Right kidney (tissue), 9 donors: Measurements from ENCODE around the gene GPR3.

Source experiments
- DNase-seq: peaks from one replicate; pipeline ENCODE4 v3.0.0-alpha.2; 2016
- long read RNA-seq, 8 donors: transcript quantifications; one replicate each; lab custom pipeline, GENCODE V29; 2026

The GPR3 gene, protein sequence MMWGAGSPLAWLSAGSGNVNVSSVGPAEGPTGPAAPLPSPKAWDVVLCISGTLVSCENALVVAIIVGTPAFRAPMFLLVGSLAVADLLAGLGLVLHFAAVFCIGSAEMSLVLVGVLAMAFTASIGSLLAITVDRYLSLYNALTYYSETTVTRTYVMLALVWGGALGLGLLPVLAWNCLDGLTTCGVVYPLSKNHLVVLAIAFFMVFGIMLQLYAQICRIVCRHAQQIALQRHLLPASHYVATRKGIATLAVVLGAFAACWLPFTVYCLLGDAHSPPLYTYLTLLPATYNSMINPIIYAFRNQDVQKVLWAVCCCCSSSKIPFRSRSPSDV
- long read RNA-seq, donor 1, partial matches to known transcripts = 0 of 1 reads
- long read RNA-seq, donor 1, other reads (novel, unspliced or antisense) = 0 of 1 reads
- long read RNA-seq, donor 2 = 0 reads
- long read RNA-seq, donor 3 = 0 reads
- long read RNA-seq, donor 4 = 0 reads
- long read RNA-seq, donor 5, partial matches to known transcripts = 0 of 1 reads
- long read RNA-seq, donor 5, other reads (novel, unspliced or antisense) = 0 of 1 reads
- long read RNA-seq, donor 6, partial matches to known transcripts = 0 of 2 reads
- long read RNA-seq, donor 6, other reads (novel, unspliced or antisense) = 0 of 2 reads
- long read RNA-seq, donor 7 = 0 reads
- long read RNA-seq, donor 8 = 0 reads

GRCh38 chr1:27392096-27392777 is at the start of gene GPR3:
TSS of gene GPR3 (plus strand) at chr1:27392622. CDS start at chr1:27393799, 1,177 bp downstream.
- peak; percentile 81 for DNase-seq

DNA sequence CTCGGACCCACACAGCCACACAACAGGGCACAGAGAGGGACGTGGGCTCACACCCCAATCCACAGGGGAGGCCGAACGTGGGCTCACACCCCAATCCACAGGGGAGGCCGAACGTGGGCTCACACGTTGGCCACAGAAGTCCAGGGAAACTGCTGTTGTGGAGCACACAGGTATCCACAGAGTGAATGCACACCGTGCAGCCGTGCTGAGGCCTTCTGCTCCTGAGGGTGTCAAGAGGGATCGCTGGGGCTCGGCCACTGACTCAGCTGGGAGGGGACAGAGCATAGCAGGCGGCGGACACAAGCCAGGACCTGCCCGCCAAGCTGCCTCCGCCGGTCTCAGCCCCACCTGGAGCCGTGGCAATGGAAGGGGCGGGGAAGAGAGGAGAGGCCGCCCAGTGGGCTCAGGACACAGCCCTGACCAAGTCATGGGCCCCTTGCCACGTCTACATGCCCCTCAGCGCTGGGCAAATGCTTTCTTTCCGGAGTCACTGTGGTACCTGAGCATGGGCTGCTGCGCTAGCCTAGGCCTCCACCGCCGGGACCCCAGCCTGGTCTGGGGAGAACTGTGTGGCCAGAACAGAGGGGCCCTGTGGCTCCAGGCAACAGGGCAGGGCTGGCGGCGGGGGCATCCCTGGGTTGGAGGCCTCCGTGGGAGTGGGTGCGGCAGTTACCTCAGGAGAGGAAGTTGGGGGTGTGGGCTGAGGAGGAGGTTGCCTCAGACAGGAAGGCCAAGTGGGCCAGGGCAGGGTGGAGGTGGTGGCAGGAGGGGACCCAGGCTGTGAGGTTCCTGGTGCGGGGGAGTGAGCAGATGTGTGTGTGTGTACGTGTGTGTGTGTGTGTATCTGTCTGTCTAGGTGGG is 49.4 kb upstream of the GPR3 start:
- DNase-seq = no peak

DNA sequence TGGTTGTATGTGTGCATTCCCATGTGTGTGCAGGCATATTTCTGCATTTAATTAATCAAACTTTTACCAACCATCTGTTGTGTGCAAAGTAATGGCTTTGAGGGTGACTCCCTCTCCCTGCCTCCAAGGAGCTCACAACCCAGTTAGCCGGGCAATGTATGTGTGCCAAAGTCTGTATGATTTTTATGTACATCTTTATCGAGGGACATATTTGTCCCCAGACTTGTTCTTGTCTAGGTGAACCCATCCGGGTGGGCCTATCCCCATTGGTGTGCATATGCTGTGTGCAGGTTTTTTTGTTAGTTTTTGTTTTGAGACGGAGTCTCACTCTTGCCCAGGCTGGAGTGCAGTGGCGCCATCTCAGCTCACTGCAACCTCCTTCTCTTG is 48.8 kb upstream of the GPR3 start:
- no peak for DNase-seq

DNA sequence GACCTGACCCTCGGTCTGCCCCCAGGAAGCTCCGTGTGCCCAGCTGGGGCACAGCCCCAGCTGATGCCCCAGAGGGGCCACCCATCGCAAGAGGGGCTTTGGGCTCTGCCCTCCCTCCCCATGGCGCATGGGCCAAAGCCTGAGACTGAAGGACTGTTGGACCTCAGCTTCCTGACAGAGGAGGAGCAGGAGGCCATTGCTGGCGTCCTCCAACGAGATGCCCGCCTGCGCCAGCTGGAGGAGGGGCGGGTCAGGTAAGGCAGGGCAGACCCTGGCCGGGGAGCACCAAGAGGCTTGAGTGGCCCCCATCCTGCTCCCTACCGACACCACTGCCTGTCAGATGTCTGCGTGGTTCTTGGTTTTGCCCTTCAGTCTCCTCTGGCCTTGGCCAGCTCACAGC is 47.1 kb upstream of the GPR3 start:
- no peak for DNase-seq

- no peak for DNase-seq
These were observed 46.1 kb upstream of the GPR3 start for GRCh38 chr1:27346357-27346756.

DNA sequence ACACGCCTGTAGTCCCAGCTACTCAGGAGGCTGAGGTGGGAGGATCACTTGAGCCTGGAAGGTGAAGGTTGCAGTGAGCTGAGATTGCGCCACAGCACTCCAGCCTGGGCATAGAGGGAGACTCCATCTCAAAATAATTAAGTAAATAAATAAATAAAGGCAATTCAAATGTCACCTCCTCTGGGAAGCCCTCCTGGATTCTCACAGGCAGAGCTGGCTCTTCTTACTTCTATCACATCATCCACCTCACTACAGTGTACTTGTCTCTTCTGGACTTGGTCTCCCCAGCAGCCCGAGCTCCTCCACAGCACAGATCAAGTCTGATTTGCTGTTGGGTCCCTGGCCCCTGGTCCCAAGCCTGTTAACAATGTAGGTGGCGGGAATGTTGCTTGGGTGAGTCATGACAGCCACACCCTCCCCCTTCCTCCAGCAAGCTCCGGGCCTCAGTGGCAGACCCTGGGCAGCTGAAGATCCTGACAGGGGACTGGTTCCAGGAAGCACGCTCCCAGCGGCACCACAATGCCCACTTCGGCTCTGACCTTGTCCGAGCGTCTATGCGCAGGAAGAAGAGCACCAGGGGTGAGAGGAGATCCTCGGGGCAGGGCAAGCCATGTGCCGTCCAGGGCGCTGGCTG is 45.3 kb upstream of the GPR3 start:
- no peak for DNase-seq

DNA sequence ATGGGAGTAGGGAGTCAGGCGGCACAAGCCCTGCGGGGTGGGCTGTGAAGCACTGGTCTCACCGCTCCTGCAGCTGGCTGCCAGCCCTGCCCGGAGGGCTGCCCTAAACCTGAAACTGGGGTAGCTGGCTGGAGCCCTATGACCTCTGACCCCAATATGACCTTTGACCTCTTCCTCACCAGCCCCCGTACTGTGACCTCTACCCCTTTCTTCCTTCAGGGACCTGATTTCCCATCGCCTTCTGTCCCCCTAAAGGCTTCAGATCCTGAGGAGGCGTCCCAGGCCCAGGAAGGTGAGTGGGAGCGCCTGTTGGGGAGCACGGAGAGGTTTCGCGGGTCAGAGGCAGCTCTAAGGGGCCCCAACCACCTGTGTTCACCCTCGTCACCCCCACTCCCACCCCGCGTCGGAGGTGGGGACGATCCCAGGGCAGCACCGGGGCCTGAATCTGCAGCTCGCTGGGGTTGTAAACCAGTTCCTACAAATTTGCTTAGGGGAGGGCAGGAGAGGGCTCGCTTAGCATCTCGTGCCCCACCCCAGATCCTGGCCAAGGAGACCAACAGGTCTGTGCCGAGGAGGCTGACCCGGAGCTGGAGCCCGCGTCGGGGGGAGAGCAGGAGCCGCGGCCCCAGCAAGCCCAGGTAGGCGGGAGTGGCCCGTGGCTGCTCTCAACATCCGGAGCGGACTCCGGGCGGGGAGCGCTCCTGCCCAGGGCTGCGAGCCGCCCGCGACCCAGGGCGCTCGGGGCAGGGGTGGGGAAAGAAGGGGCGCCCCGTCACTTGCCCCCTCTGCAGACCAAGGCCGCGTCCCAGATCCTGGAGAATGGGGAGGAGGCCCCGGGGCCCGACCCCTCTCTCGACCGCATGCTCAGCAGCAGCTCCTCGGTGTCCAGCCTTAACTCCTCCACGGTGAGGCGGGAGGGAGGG is 43.3 kb upstream of the GPR3 start:
- DNase-seq = peak; percentile 89

- peak; percentile 79 for DNase-seq
These were observed 42.4 kb upstream of the GPR3 start for GRCh38 chr1:27349784-27350662.

DNA sequence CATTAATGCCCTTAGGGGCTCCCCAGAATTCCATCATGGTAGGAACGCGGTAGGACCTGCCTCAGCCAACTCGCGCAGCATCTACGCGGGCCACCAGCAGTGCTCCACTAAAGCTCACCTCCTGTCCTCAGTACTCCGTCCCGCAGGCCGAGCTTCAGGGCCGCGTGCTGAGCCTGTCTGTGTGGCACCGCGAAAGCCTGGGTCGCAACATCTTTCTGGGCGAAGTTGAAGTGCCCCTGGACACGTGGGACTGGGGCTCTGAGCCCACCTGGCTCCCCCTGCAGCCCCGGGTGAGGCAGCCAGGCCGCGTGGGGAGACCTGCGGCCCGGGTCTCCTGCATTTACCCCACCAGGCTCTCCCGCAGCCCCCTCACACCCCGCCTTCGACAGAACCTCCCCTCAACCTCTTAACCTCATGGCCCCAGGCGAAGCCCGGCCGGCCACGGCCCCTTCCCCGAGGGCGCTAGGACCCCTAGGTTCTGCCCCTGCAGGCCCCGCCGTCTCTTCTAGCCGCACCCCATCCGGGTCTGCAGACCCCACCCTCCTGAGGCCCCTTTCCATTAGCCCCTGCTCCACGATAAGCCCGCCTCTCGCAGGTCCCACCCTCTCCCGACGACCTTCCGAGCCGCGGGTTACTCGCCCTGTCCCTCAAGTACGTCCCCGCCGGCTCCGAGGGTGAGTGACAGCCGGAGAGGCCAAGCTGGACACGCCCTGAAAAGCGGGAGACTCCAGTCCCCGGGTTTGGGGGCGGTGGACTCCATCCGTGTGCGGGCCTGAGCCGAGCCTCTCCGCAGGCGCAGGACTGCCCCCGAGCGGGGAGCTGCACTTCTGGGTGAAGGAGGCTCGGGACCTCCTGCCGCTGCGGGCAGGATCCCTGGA is 41.5 kb upstream of the GPR3 start:
- DNase-seq = no peak

DNA sequence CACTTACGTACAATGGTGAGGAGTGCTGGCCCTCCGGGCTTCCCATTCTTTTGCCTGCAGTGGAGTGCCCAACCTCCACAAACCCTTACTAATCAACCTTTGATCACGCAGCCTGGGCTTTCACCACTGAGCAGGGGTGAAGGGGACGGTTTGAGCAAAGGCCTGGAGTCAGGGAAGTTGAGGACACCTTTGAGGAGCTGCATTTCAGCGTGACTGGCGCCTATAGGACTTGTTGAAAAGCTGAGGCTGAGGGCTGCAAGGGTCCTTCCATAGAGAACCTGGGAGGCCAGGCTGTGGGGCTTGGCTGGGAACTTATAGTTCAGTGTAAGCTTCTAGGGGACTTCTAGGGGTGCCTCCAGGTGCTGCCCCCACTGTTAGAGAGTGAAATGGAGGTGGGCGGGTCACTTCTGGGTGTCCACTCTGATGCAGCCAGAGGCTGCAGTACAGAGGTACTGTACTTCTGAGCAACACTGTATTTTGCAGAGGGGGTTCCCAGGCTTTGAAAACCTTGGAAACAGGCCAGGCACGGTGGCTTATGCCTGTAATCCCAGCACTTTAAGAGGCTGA is 40.8 kb upstream of the GPR3 start:
- DNase-seq = peak; percentile 72

GRCh38 chr1:27353166-27353565 is 39.3 kb upstream of the GPR3 start:
- DNase-seq = no peak

DNA sequence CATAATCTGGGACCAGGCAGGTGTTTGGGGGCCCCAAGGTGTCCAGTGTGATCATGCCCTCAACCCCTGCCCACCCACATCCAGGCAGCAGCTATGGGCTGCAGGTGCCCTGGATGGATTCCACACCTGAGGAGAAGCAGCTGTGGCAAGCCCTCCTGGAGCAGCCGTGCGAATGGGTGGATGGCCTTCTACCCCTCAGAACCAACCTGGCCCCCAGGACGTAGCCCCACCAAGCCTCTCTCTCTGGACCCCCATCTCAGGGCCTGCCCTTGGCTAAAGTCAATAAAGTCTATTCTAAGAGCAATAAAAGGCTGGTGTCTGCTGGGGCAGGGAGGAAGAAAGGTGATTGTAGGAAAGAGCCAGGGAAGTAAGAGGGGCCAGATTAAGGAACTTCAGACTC is 38.8 kb upstream of the GPR3 start:
- no peak for DNase-seq

- DNase-seq = no peak
These were observed 36.7 kb upstream of the GPR3 start for GRCh38 chr1:27355683-27356082.

GRCh38 chr1:27356277-27356618 is 36.2 kb upstream of the GPR3 start:
- no peak for DNase-seq

GRCh38 chr1:27356619-27357280 is 35.7 kb upstream of the GPR3 start:
- no peak for DNase-seq

DNA sequence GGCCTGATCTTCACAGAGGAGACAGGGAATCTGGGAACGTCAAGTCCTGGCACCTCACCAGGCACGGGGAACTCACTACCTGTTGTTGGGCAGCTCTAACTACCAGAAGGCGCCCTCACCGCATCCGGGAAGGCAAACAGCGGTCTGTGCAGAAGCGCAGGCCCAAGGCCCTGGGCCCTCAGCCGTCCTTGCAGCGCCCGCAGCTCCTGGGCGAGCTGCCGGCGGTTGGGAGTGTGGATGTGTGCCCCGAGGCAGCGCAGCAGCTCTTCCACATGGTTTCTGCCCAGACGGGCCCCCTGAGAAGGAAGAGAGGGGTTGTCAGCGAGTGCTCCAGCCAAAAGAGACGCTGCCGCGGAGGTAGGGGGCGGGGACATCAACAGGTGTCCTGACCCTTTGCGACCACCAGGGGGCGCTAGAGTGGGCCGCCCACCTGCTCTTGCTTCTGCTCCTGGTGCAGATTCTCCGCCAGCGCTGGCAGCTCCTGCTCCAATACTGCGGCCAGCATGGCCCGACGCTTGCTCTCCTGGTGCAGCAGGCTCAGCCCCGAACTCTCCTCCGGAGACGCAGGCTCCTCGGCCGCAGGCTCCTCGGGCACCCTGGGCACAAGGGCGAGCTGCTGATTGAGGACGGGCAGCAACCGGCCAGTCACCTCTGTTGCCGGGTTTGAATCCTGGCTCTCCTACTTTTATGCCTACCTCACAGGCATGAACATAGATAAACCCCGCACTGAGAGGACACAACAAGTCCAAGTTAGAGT is 35.0 kb upstream of the GPR3 start:
- DNase-seq = peak; percentile 82
